A549 (cell line): ENCODE measurements around the gene CD164. TPM values are rescaled to one million over a fixed set of nuclear protein-coding genes. Genes with fewer than 3 reads are reported as not detected.

Source experiments
- ATAC-seq, 2 experiments: fragments of 200-7000 bp in 1 of 2; fragments of >200 bp in 1 of 2; cut with Nextera tagmentation in 1 of 2; cut with Tn5 transposase in 1 of 2; 3 replicates each; pipeline versions ENCODE4 v1.8.0 to v1.9.1; 2018 to 2020; ENCODE audit warnings: mild to moderate bottlenecking in 1 of 2, moderate library complexity in 1 of 2
- CTCF ChIA-PET: fragments of 300-600 bp; sonication (Branson Sonifier 250); formaldehyde crosslinking; extraction: SDS; loops from one replicate; lab custom pipeline; 2021; ENCODE audit warnings: antibody characterized with exemption, inconsistent platforms; lab: Yijun Ruan, JAX
- POLR2A ChIA-PET: fragments of 350-600 bp; formaldehyde crosslinking; extraction: SDS; loops from one replicate; lab custom pipeline; 2021; ENCODE audit warnings: antibody characterized with exemption, inconsistent platforms; lab: Yijun Ruan, JAX
- DNase-seq, 2 experiments: peaks; one replicate each; pipeline versions ENCODE4 v3.0.0 to v3.0.0-alpha.2; 2011 to 2016; ENCODE audit warnings: low read depth in 1 of 2, low spot score in 1 of 2
- FAIRE-seq: peaks from 2 replicates; lab custom pipeline; 2011; peaks lifted over from hg19 to GRCh38; lab: Jason Lieb, UNC
- H3K27ac ChIP-seq, 2 experiments: fragments of >200 bp; sonication (Bioruptor Twin); formaldehyde crosslinking; 3 replicates each; pipeline ENCODE4 v1.5.1; 2016 to 2017
- H3K4me1 ChIP-seq: fragments of >200 bp; sonication (Bioruptor Twin); formaldehyde crosslinking; 3 replicates; pipeline ENCODE4 v1.6.1; 2016
- H3K4me2 ChIP-seq: fragments of >200 bp; sonication (Bioruptor Twin); formaldehyde crosslinking; 3 replicates; pipeline ENCODE4 v1.6.1; 2016
- H3K4me3 ChIP-seq: fragments of >200 bp; sonication (Bioruptor Twin); formaldehyde crosslinking; 3 replicates; pipeline ENCODE4 v1.5.1; 2016
- H3K9me3 ChIP-seq: fragments of >200 bp; sonication (Bioruptor Twin); formaldehyde crosslinking; 3 replicates; pipeline ENCODE4 v1.6.1; 2016
- BCL3 ChIP-seq: fragments of >200 bp; sonication (Bioruptor Twin); formaldehyde crosslinking; IDR thresholded peaks from 3 replicates; pipeline ENCODE4 v1.6.1; 2016
- BHLHE40 ChIP-seq: IDR thresholded peaks from 2 replicates; pipeline ENCODE4 v1.6.1; 2012; ENCODE audit warnings: low read depth, low read length, inconsistent platforms
- CBX2 ChIP-seq: fragments of 200-600 bp; sonication (generic); IDR thresholded peaks from 2 replicates; pipeline ENCODE4 v1.6.1; 2016; ENCODE audit warnings: low read depth, mild to moderate bottlenecking, borderline replicate concordance
- CEBPB ChIP-seq, 2 experiments: fragments of >200 bp in 1 of 2; sonication (Bioruptor Twin) in 1 of 2; formaldehyde crosslinking in 1 of 2; IDR thresholded peaks; 2 replicates each; pipeline ENCODE4 v1.6.1; 2012 to 2016
- CHD2 ChIP-seq: fragments of 150-350 bp; IDR thresholded peaks from 2 replicates; pipeline ENCODE4 v1.6.1; 2014; ENCODE audit warnings: low read length; ENCODE audit not compliant: partially characterized antibody
- EHF ChIP-seq: fragments of 250-450 bp; sonication (Bioruptor Pico); IDR thresholded peaks from 2 replicates; pipeline ENCODE4 v1.5.0; 2020; ENCODE audit warnings: mild to moderate bottlenecking
- ELK1 ChIP-seq: fragments of 150-350 bp; IDR thresholded peaks from 2 replicates; pipeline ENCODE4 v1.6.1; 2014; ENCODE audit warnings: low read depth, mild to moderate bottlenecking, low read length
- ESRRA ChIP-seq: fragments of 150-350 bp; IDR thresholded peaks from 2 replicates; pipeline ENCODE4 v1.6.1; 2014; ENCODE audit warnings: mild to moderate bottlenecking, low read length, borderline replicate concordance
- HES2 ChIP-seq: fragments of >200 bp; sonication (Bioruptor Twin); formaldehyde crosslinking; IDR thresholded peaks from 2 replicates; pipeline ENCODE4 v1.6.1; 2016
- JUN ChIP-seq, 2 experiments: fragments of >200 bp; sonication (Bioruptor Twin); formaldehyde crosslinking; IDR thresholded peaks; 2 replicates in 1 of 2; 3 replicates in 1 of 2; pipeline ENCODE4 v1.6.1; 2016 to 2017
- KDM1A ChIP-seq: fragments of 200-600 bp; sonication (generic); IDR thresholded peaks from 2 replicates; pipeline ENCODE4 v1.6.1; 2016; ENCODE audit warnings: low read depth, mild to moderate bottlenecking
- MAFK ChIP-seq: fragments of 450-650 bp; IDR thresholded peaks from 2 replicates; pipeline ENCODE4 v1.6.1; 2014; ENCODE audit not compliant: partially characterized antibody
- NFE2L2 ChIP-seq: fragments of 150-350 bp; conservative IDR thresholded peaks from 2 replicates; pipeline ENCODE4 v1.6.1; 2014; ENCODE audit warnings: low read length
- PHF8 ChIP-seq: fragments of 200-600 bp; sonication (generic); IDR thresholded peaks from 2 replicates; pipeline ENCODE4 v1.6.1; 2016; ENCODE audit warnings: low read depth, mild to moderate bottlenecking, antibody characterized with exemption, moderate library complexity, borderline replicate concordance
- POLR2A ChIP-seq: IDR thresholded peaks from 2 replicates; pipeline ENCODE4 v1.6.1; 2012; ENCODE audit warnings: mild to moderate bottlenecking, low read length
- POLR2AphosphoS2 ChIP-seq: conservative IDR thresholded peaks from 2 replicates; pipeline ENCODE4 v1.6.1; 2012; ENCODE audit warnings: low read length, improper control_type of control experiment, inconsistent platforms
- RAD21 ChIP-seq, 2 experiments: fragments of >200 bp in 1 of 2; sonication (Bioruptor Twin) in 1 of 2; formaldehyde crosslinking in 1 of 2; IDR thresholded peaks in 1 of 2; conservative IDR thresholded peaks in 1 of 2; 2 replicates in 1 of 2; 3 replicates in 1 of 2; pipeline ENCODE4 v1.6.1; 2012 to 2018; ENCODE audit warnings: inconsistent platforms in 1 of 2
- RARB ChIP-seq: fragments of 250-450 bp; sonication (Bioruptor Pico); IDR thresholded peaks from 2 replicates; pipeline ENCODE4 v1.8.0; 2021; ENCODE audit warnings: mild to moderate bottlenecking, moderate library complexity
- RCOR1 ChIP-seq: fragments of 150-350 bp; IDR thresholded peaks from 2 replicates; pipeline ENCODE4 v1.6.1; 2014; ENCODE audit warnings: antibody characterized with exemption, low read length, low read depth
- REST ChIP-seq: fragments of 200-600 bp; sonication (generic); IDR thresholded peaks from 2 replicates; pipeline ENCODE4 v1.6.1; 2016; ENCODE audit warnings: antibody characterized with exemption, mild to moderate bottlenecking, moderate library complexity
- RFX5 ChIP-seq: fragments of 450-650 bp; IDR thresholded peaks from 2 replicates; pipeline ENCODE4 v1.7.1; 2014; ENCODE audit warnings: antibody characterized with exemption, mild to moderate bottlenecking, moderate library complexity
- RNF2 ChIP-seq: fragments of 200-600 bp; sonication (generic); IDR thresholded peaks from 2 replicates; pipeline ENCODE4 v1.6.1; 2016; ENCODE audit warnings: low read depth, mild to moderate bottlenecking, antibody characterized with exemption, moderate library complexity, borderline replicate concordance
- SMC3 ChIP-seq: fragments of >200 bp; sonication (Bioruptor Twin); formaldehyde crosslinking; IDR thresholded peaks from 3 replicates; pipeline ENCODE4 v1.6.1; 2018; ENCODE audit warnings: inconsistent platforms
- TFCP2L1 ChIP-seq: fragments of 250-450 bp; sonication (Bioruptor Pico); IDR thresholded peaks from 2 replicates; pipeline ENCODE4 v1.5.0; 2021; ENCODE audit warnings: mild to moderate bottlenecking
- TP53 ChIP-seq: fragments of 250-450 bp; sonication (Bioruptor Pico); IDR thresholded peaks from 2 replicates; pipeline ENCODE4 v1.5.0; 2021; ENCODE audit warnings: mild to moderate bottlenecking, moderate library complexity
- ZC3H11A ChIP-seq: fragments of 450-650 bp; IDR thresholded peaks from 2 replicates; pipeline ENCODE4 v1.6.1; 2014; ENCODE audit warnings: antibody characterized with exemption, mild to moderate bottlenecking
- ZFP36 ChIP-seq: fragments of 450-650 bp; IDR thresholded peaks from 2 replicates; pipeline ENCODE4 v1.6.1; 2014; ENCODE audit warnings: borderline replicate concordance; ENCODE audit not compliant: partially characterized antibody
- WGBS: methylation state at CpG from one replicate; pipeline ENCODE4 v1.1.6; 2017; ENCODE audit errors: missing lambda C conversion rate; 5-methylcytosine and 5-hydroxymethylcytosine counted together
- polyA plus RNA-seq, 4 experiments: library from polyadenylated mRNA; depleted of rRNA in 3 of 4; stranded (reverse); fragments of >200 nt; fragmentation: RNase III in 1 of 4; extraction: RNeasy Plus Mini Kit Qiagen cat#74134 plus additional on column Dnase treatment in 1 of 4; gene quantifications; 2 replicates in 3 of 4; 3 replicates in 1 of 4; pipeline ENCODE4 v1.2.3, GENCODE V29; 2011 to 2017

The CD164 gene
- polyA plus RNA-seq, 2 of the 4 experiments (the other 2 are of a cell fraction): 91.1 to 174 TPM

GRCh38 chr6:109377717-109378116, 4.5 kb downstream of the CD164 start:
- Histone ChIP-seq H3K4me2 (no peak overlapping the region), H3K9me3 (no peaks in the 10 kb centered on the region), H3K4me1 (peaks cover 17% of the 10 kb centered on the region; the same call in 2 of the 3 replicates), H3K27ac (no peak overlapping the region), H3K4me3 (no peak overlapping the region)
- DNase-seq (no peak), ATAC-seq (no peak), FAIRE-seq (no peak)
- TF ChIP-seq RCOR1 (no peak), BCL3 (no peak), HES2 (no peak), SMC3 (no peak), RARB (CRISPR knock-in tag) (no peak)
- POLR2A ChIA-PET: no interaction called here
- WGBS: 92% methylated on average over 3 of the region's 3 CpGs
- CTCF ChIA-PET: interaction anchor here (0.7 to 1.8 kb wide), 4 partner anchors 18 to 203 kb away, joined by 3 to 6 read pairs (median 3); no protein-coding TSS in a partner anchor

- ChIA-PET CTCF (interaction anchor here (1.4 kb wide), 1 partner anchor 187 kb away, joined by 3 read pairs; no protein-coding TSS in a partner anchor), POLR2A (no interaction called here)
- FAIRE-seq: no peak
- no peak for ATAC-seq
- H3K4me3 ChIP-seq: no peak overlapping the region
- TF ChIP-seq MAFK: no peak
- no peak for TF ChIP-seq NFE2L2
- TF ChIP-seq ELK1: no peak
- no peak for TF ChIP-seq RFX5
- TF ChIP-seq CBX2: no peak
- no peak for TF ChIP-seq ZFP36
- TF ChIP-seq CEBPB (IDR thresholded peaks at IDR 0.05): no peak
- no peak for TF ChIP-seq CHD2
- TF ChIP-seq TP53: no peak
- TF ChIP-seq KDM1A: no peak
- no peak overlapping the region for H3K27ac ChIP-seq
- H3K4me2 ChIP-seq: no peak overlapping the region
- H3K9me3 ChIP-seq: no peaks in the 10 kb centered on the region
- H3K4me1 ChIP-seq: peaks cover 21% of the 10 kb centered on the region; the same call in 2 of the 3 replicates
- no peak for DNase-seq
- 95% methylated on average over 4 of the region's 4 CpGs for WGBS
Observed at GRCh38 chr6:109374326-109374892, 7.9 kb downstream of the CD164 start.

GRCh38 chr6:109373762-109374161, 8.5 kb downstream of the CD164 start:
- CTCF ChIA-PET: interaction anchor here (1.4 kb wide), 1 partner anchor 186 kb away, joined by 3 read pairs; no protein-coding TSS in a partner anchor
- WGBS: 96% methylated on average over 4 of the region's 4 CpGs
- POLR2A ChIA-PET: no interaction called here
- no peak overlapping the region for H3K4me2 ChIP-seq
- no peak for ATAC-seq
- H3K4me3 ChIP-seq: no peak overlapping the region
- no peaks in the 10 kb centered on the region for H3K9me3 ChIP-seq
- peaks cover 15% of the 10 kb centered on the region; the same call in 2 of the 3 replicates for H3K4me1 ChIP-seq
- no peak overlapping the region for H3K27ac ChIP-seq
- FAIRE-seq: no peak
- DNase-seq: no peak
- TF ChIP-seq JUN (IDR thresholded peaks at IDR 0.05) (no peak), CBX2 (no peak), BCL3 (no peak), POLR2AphosphoS2 (no peak), TFCP2L1 (CRISPR knock-in tag) (no peak), ZC3H11A (no peak), BHLHE40 (no peak), POLR2A (no peak), EHF (CRISPR knock-in tag) (no peak), ESRRA (no peak), KDM1A (no peak), PHF8 (no peak), RNF2 (no peak), REST (no peak), RAD21 (conservative IDR thresholded peaks at IDR 0.05 in 1 of 2, IDR thresholded peaks at IDR 0.05 in 1 of 2) (no peak), HES2 (no peak)
